Activated CD4-positive, alpha-beta T cell treated with anti-CD3 and anti-CD28 coated beads for 24 hours (primary cell): ENCODE data around the gene UBP1.
A peak's percentile ranks its signal among the peaks of the same experiment; 100 is the strongest.
"Not testable (repeated sequence)": the region's sequence is repeated elsewhere in the genome, so short reads cannot be mapped to it uniquely, and the experiment has no call there.

Experiments used
- DNase-seq, 2 donors: peaks; one replicate each; pipeline ENCODE4 v3.0.0-alpha.2; 2020; ENCODE audit warnings: low read depth in 2 of 2

Gene UBP1

GRCh38 chr3:33437556-33438283 lies 2.5 kb downstream of the UBP1 start:
- DNase-seq = no peak

GRCh38 chr3:33433843-33434242 lies 6.4 kb downstream of the UBP1 start:
- DNase-seq = no peak

- DNase-seq = no peak
These were observed 9.6 kb downstream of the UBP1 start for GRCh38 chr3:33430571-33430970.

DNA sequence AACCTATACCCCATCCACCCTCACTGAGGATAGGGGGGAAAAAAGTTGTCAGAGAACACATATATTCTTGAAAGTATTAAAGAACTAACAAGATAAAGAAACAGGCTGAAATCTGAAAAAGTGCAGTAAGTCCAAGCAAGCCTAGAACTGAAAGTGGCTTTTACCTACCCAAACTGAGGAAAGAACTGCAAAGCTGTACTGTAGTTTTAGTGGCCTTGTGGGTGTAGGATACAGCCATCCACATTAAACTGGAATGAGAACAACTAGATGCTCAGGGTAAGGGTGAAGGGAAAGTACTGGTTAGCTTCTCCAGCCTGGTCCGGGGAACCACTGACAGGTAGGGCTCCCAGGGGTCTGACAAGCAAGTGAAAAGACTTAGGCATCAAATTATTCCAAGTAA lies 10.1 kb downstream of the UBP1 start:
- DNase-seq = no peak

DNA sequence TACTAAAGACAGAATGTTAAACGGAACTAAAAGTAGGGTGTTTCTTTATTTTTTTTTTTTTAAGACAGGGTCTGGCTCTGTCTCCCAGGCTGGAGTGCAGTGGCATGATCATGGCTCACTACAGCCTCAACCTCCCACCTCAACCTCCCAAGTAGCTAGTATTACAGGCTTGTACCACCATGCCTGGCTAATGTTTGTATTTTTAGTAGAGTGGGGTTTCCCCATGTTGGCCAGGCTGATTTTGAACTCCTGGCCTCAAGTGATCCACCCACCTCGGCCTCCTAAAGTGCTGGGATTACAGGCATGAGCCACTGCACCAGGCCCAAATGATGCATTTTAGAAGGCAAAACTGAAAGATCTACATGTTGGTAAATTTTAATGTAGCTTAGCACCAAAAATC lies 10.9 kb downstream of the UBP1 start:
- not testable (repeated sequence) for DNase-seq

DNA sequence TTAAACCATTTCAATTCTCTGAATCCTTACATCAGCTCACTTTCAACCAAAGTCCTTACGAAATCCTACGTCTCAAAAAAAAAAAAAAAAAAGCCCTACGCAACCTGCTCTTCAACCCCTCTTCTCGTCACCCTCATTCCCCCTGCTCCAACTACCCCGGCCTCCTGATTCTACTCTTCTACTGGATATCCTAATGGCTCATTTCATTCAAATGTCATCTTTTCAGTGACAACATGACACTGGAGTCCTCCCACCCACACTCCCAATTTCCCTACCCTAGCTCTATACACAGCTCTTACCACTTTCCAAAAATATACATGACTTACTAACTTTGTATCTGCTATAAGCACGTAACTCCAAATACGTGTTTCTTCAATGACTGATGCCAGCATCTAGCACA lies 11.5 kb downstream of the UBP1 start:
- no peak for DNase-seq

DNA sequence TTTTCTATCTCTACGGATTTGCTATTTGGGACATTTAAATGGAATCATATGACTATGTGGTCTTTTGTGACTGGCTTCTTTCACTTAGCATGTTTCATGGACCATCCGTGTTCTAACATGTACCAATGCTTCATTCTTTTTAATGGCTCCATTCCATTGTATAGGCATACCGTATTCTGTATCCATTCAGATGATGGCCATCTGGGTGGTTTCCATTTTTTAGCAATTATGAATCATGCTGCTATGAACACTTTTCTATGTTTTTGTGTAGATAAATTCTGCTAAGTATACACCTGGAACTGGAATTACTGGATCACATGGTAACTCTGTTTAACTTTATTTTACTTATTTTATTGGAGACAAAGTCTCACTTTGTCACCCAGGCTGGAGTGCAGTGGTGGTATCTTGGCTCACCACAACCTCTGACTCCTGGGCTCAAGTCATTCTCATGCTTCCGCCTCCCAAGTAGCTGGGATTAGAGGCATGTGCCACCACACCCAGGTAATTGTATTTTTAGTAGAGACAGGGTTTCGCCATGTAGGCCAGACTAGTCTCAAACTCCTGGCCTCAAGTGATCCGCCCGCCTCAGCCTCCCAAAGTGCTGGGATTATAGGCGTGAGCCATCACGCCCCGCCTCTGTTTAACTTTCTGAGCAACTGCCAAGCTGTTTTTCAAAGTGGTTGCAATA lies 13.4 kb downstream of the UBP1 start:
- DNase-seq = no peak

- no peak for DNase-seq
These were observed 14.1 kb downstream of the UBP1 start for GRCh38 chr3:33426068-33426467.

DNA sequence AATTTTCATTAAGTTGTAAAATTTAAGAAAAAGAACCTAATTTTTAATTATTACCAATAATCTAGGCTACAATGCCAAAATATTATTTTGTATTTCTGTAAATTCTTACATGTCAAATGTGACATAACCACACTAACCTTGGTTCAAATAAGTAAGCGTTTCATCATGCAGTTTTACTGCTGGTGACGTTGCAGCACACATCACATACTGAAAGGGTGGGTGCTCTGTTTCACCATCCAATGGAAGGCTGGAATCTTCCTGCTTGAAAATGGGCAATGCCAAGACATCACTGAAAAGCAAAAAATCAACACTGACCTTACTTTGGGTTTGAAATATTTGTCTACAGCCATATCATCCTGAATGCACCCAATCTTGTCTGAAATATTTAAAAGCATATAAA lies 14.8 kb downstream of the UBP1 start:
- DNase-seq = no peak

DNA sequence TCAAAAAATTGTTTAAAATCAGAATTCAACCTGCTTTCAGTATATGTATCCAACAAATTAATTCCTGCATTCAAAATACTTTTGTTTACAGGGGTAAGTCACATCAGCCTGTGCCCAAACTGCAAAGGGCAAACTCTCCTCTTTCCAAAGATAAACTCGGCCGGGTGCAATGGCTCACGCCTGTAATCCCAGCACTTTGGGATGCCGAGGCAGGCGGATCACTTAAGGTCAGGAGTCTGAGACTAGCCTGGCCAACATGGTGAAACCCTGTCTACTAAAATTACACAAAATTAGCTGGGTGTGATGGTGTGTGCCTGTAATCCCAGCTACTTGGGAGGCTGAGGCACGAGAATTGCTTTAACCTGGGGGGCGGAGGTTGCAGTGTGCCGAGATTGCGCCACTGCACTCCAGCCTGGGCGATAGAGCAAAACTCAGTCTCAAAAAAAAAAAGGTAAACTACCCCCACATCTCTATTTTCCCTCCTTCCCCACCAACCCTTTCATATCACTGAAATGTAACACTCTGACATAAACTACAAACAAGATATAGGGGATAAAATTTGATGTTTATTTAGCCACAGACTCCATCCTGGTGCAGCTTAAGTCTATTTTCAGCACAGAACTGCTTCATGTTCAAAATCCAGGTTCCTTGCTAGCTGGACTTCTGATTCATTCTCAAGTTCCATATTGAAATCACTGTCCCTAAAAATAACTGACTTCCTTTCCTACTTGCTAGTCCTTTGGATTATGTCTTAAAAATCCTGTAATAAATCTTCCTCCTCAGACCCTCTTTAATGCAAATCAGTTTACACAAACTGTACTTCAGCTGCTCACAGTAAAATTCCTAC lies 15.4 kb downstream of the UBP1 start:
- no peak for DNase-seq

GRCh38 chr3:33420966-33421365 lies 19.2 kb downstream of the UBP1 start:
- DNase-seq = no peak

DNA sequence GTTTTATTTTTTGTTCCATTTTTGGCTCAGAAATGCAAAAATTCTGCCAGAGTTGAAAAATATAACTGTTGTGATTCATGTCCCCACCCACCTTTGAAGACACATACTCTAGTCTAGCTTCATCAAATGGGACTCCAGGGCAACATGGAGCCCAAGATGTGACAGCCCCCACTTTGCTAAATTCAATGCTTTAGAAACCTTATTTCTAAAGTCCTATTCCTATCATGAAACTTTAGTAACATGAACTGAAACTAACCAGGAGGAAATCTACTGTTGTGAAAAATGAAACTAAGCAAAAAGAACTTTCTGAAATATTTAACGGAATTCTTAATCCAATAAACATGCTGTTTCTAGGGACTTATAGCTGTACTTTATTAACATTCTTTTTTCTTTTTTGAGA lies 20.3 kb downstream of the UBP1 start:
- no peak for DNase-seq

DNA sequence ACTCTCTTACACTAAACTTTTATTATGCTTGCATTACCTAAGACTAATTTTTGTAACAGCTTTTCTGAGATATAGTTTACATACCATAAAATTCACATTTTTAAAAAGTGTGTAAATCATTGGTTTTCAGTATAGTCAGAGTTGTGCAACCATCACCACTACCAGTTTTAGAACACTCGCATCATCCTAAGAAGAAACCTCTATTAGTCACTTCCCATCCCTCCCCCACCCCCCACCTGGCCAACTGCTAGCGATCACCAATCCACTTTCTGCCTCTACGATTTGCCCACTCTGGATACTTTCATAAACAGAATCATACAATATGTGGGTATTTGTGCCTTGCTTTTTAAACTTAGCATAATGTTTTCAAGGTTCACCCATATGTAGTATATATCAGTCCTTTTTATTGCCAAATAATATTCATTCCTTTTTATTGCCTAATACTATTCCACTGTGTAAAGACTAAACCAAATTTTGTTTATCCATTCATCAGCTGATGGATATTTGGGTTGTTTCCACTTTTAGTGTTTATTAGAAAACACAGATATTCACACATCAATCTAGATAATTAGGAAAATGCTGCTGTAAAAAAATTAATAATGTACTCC lies 23.0 kb downstream of the UBP1 start:
- peak in 1 of 2 donors; percentile 10 for DNase-seq

GRCh38 chr3:33410816-33411215 lies 29.4 kb downstream of the UBP1 start:
- not testable (repeated sequence) for DNase-seq

GRCh38 chr3:33403756-33404155 lies 36.4 kb downstream of the UBP1 start:
- no peak for DNase-seq

DNA sequence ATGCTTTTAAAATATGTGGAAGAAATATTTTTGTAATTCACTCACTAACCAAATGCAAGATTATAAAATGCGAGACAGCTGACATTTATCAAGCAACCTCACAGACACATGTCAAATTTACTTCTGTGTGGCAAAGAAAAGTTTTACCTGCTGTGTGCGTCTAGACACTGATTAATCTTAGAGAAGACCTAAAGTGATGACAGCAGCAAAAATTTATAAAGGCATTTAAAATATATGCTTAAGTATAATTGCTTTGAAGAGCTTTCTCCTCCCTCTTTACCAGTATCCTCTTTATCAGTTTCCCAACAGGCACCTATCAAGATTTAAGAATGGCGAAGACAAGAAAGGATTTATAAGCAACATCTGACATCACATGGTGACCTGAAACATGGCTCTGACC lies 37.3 kb downstream of the UBP1 start:
- no peak for DNase-seq

- no peak for DNase-seq
These were observed 38.4 kb downstream of the UBP1 start for GRCh38 chr3:33401781-33402180.

DNA sequence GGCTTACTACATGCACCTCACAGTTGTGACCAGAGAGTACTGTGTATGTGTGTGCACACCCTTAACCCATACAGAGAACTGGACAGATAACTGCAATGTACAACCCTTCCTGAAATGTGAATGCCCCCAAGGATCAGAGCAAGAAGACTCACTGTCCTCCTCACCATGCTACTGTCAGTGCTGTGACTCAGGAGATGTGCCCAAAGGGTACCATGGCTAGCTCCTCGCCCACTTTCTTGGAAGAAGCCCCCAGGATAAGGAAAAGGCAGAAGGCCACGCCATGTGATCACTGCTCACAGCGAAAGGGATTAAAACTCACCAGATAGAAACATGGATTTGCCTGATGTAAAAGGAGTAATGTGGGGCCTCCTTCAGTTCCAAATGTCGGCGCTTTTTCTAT lies 41.8 kb downstream of the UBP1 start:
- DNase-seq = no peak

- DNase-seq = no peak
These were observed 44.3 kb downstream of the UBP1 start for GRCh38 chr3:33395900-33396299.

DNA sequence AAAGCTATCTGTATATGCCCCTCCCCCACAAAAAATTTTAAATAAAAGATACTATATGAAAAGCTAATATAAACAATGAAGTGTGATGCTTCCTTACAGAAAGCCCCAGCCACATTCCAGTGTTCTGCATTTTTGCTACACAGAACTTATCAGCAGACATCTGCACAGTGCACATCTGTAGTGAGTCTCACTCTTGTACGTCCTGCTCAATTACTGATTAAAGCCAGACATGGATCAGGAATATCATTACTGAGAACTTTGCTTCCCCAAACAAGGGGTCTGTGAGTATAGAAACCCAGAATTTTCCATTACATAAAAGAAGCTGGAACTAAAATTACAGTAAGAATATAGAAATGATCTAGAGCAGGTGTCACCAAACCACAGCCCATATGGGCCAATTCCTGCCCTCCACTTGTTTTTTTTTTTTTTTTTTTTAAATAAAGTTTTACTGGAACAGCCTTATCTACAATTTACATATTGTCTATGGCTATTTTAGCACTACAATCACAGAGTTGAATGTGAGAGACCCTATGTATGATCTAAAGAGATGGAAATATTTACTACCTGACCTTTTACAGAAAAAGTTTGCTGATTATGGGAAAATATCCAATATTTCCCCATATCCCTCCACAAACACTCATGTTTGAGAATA lies 45.7 kb downstream of the UBP1 start:
- no peak for DNase-seq

DNA sequence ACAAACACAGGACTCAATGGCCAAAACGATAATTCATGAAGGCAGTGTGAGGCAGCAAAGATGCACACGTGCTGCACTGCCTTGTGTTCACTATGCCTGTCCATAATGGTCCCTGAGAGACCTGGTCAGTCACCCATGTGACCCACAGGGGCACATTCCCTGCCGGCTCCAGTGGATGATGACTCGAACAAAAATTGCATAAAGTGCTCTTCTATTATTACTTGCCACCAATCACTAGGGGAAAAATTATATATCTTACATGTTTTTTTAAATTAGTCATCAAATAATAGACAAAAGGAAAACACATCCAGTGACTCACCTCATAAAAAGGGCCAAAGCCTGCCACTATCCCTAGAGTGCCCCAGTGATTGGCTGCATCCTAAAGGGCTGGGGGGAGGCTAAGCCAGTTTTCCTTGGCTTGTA lies 47.5 kb downstream of the UBP1 start:
- DNase-seq = no peak

- no peak for DNase-seq
These were observed 48.1 kb downstream of the UBP1 start for GRCh38 chr3:33392144-33392543.
